ENCODE results near the gene TMEFF2.

Gene TMEFF2

DNA sequence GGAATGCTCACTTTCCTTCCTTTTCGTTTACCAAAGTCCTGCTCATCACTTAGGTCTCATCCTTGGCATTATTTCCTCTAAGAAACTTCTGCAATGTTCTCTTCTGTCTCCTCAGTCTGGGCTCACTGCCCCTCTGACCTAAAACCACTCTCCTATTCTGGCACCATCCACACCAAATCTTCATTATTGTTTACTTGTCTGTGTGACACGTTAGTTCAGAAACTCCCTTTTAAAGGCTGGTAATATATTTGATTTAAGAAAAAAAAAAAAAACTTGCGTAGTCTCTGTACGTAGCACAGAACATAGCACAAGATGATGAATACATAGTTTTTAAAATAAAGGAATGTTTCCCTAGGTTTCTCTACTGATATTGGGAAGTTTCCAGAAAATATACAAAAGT, 229.0 kb downstream of the TMEFF2 start:
- DNase-seq (ENCODE audit: low read depth), result no peak

DNA sequence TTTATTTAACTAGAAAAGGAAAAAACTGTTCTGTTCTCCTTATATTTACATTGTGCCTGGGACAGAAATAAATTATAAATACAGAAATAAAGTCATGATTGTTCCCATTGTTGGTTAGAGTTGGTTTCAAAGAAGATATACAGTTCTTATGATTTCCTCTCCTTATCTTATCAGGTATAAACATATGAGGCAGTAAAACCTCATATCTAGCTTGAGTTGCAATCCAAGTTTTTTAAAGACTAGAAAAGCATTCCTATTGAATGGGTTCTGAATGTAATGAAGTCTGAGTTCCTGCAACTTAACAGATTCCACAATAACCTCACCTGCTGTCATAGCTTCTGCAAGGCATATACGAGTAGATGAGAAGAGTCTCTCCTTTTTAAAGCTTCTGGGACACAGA, 233.2 kb downstream of the TMEFF2 start:
- no peak for DNase-seq (ENCODE audit: low read depth)

DNA sequence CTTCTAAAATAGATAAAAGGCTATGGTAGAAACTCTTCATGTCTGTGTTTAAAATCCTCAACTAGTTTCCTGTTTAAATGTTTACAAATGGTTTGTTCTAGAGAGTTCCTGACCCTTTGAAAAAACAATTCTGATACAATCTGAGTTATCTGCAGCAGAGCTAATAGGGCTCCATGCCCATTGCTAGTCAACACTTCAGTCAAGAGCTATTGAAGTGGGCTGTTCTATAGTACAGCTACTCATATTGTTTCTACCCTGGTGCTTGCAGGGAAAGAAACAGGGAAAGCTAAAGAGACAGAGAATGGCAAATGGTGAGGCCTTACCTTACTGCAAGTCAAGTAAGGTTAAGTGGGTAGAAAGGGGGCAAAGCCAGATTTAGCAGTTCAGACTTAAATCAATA, 235.5 kb downstream of the TMEFF2 start:
- DNase-seq (ENCODE audit: low read depth), result no peak

GRCh38 chr2:191957996-191958860, 236.5 kb downstream of the TMEFF2 start:
- no peak for DNase-seq (ENCODE audit: low read depth)

DNA sequence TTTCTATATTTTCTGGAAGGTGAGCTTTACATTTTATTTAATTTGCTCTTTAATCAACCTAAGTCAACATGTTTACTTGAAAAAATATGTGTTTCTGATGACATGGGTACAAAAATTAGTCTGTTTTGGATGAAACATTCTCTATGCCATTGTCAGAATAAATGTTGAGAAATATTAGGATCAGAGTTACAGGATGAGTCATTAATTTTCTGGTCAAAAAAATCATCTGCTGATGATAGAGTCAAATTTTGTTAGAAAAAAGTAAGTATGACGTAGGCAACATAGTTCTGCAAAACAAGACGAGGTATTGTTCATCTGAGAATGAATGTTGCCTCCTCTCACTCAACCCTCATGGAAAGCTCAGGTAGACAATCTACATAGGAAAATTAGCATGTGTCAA, 240.3 kb downstream of the TMEFF2 start:
- DNase-seq (ENCODE audit: low read depth), result no peak

GRCh38 chr2:191952515-191953270, 242.0 kb downstream of the TMEFF2 start:
- DNase-seq (ENCODE audit: low read depth), result no peak

GRCh38 chr2:191951832-191952231, 242.9 kb downstream of the TMEFF2 start:
- DNase-seq (ENCODE audit: low read depth), result no peak

- DNase-seq (ENCODE audit: low read depth), result no peak
Measured at GRCh38 chr2:191951376-191951775, 243.4 kb downstream of the TMEFF2 start.

- DNase-seq (ENCODE audit: low read depth), result no peak
Measured at GRCh38 chr2:191950132-191950874, 244.4 kb downstream of the TMEFF2 start.

- DNase-seq (ENCODE audit: low read depth), result no peak
Measured at GRCh38 chr2:191947235-191947634, 247.5 kb downstream of the TMEFF2 start.

DNA sequence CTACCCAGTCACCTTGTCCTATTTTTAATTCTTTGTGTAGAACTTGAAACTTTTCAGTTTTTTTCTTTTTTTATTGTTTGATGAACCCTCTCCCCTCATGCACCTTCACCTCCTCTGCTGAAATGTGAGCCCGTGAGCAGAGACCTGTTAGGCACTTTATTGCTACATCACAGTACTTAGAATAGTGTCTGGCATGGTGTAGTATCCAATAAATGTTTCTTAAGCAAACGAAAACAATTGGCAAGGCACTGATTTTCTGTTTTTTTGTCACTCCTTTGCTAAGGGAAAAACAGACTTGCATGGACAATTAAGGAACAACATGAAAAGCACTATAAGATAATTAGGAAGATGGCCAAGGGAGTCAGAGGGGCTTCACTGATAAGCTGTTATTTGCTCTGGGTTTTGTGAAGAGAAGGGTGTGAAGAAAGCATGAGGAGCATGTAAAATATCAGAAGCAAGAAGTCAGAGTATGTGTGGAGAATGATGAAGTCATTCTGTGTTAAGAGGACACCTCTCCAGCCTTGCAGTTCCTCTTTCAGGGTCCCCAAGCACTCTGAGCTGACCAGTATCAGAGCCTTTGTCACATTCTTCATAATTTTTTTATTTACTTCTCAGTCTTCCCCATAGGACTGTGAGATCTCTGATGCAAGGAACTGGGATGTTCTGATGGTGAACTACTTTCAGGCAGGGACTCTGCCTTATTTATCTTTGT, 248.1 kb downstream of the TMEFF2 start:
- DNase-seq (ENCODE audit: low read depth), result no peak

- DNase-seq (ENCODE audit: low read depth), result no peak
Measured at GRCh38 chr2:191945623-191946022, 249.1 kb downstream of the TMEFF2 start.

GRCh38 chr2:191942739-191943103, 252.0 kb downstream of the TMEFF2 start:
- no peak for DNase-seq (ENCODE audit: low read depth)

GRCh38 chr2:191942090-191942738, 252.5 kb downstream of the TMEFF2 start:
- DNase-seq (ENCODE audit: low read depth), result no peak

- DNase-seq (ENCODE audit: low read depth), result no peak
Measured at GRCh38 chr2:191941376-191941929, 253.3 kb downstream of the TMEFF2 start.

DNA sequence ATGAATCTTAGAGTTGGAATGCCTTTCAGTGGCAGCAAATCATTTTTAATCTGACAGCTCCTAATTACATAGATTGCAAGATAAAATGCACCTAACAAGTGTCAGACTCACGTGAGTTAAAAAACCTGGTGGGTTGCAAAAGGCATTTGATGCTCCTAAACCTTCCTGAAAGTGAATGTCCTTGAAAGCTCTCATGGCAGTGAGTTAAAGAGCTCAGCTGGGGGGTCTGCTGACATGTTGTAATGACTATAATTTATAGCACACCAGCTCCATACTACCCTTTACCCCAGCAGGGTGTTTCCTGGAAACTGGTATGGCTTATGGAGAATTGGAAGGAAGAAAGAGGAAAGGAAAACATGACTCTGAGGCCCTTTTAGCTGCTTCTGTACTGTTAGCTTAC, 256.0 kb downstream of the TMEFF2 start:
- DNase-seq (ENCODE audit: low read depth), result no peak

- no peak for DNase-seq (ENCODE audit: low read depth)
Measured at GRCh38 chr2:191936882-191937405, 257.8 kb downstream of the TMEFF2 start.

GRCh38 chr2:191935247-191935646, 259.5 kb downstream of the TMEFF2 start:
- no peak for DNase-seq (ENCODE audit: low read depth)

DNA sequence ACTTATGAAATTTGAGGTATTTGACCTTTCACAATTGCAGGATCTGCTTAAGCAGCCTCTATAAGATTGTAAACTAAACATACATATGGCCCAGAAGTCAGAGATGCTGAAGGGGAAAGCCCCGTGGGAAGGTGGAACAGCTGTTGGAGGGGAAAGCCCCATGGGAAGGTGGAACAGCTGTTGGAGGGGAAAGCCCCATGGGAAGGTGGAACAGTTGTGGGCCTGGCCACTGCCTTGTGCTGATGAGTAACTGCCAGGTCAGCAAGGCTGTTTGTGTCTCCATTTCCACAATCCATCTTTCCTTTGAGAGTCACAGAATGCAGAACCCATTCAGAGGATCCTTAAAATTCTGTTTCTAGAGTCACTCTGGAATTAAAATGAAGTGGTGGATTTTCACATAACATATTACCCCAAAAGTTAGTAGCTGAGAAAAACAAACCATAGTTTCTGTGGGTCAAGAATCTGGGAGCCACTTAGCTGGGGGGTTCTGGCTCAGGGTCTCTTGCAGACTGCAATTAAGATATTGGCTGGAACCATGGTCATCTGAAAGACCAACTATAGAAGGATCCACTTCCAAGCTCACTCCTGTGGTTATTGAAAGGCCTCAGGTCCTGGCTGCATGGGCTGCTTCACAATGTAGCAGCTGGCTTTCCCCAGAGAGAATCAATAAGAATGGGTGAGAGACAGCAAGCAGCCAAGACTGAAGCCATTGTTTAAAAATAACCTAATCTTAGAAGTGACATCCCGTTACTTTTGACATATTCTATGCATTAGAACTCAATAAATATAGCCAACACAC, 261.2 kb downstream of the TMEFF2 start:
- no peak for DNase-seq (ENCODE audit: low read depth)

DNA sequence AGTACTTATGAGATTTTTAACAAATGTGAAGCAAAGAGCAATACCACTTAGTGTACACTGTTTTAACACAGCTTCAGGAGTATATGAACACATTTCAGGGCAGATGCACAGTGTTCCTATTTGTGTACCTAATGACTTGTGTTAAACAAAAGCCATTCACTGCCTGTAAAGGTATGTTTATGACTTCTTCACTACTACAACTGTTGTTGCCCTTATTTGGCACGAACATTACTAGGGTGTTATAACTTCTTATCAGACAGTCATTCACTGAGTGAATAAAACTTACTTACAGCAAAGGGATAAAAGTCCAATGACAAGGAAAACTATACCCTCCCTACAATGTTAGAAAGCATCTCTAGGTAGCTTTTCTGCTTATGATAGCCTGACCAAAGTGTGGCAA, 262.4 kb downstream of the TMEFF2 start:
- no peak for DNase-seq (ENCODE audit: low read depth)

Measured in T-helper 22 cell (primary cell).